Measurements from ENCODE around the gene HUNK. TPM values are rescaled to one million over a fixed set of nuclear protein-coding genes. Genes with fewer than 3 reads are reported as not detected.

The HUNK gene
- total and polyA plus RNA-seq, 2 of the 8 experiments (the other 6 are each of a cell fraction or from before 2014, with no cell fraction given), result 1.9 to 10.2 TPM

DNA sequence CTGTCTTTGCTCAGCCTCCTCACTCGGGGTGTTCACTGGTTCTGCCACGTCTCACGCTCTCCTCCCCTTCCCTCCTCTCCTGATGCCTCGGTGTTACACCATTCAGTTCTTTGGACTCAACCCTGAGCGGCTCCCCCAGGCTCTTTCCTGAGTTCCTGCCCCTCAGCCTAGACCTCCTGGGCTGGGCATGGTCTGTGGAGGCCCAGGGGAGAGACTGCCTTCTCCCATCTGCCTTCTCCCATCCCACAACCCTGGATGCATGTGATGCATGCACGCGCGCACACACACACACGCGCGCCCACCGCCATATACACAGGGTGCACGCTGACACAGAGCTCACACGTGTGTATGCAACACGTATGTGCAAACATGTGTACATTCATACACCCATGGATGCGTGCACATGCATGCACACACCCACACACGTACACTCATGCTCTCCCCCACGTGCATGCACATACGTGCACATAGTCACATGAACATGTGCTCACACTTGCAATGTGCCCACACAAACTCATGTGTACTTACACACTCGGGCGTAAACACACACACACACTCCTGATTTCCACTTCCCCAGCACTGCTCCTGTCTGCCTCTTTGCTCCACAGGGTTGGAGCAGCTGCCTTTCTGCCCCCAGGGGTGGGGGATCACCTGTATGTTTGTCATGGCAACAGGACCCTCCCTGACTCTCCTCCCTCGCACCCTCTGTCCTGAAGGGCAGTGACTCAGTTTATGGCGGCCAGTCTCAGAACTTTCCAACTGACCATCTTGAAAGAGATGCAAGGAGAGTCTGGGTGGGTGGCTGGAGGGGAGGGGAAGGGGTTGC is 59.0 kb downstream of the HUNK start (continued):
- TF ChIP-seq, protein P1, sequence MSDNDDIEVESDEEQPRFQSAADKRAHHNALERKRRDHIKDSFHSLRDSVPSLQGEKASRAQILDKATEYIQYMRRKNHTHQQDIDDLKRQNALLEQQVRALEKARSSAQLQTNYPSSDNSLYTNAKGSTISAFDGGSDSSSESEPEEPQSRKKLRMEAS (IDR thresholded peaks at IDR 0.05), result no peak
- TF ChIP-seq, protein P2, sequence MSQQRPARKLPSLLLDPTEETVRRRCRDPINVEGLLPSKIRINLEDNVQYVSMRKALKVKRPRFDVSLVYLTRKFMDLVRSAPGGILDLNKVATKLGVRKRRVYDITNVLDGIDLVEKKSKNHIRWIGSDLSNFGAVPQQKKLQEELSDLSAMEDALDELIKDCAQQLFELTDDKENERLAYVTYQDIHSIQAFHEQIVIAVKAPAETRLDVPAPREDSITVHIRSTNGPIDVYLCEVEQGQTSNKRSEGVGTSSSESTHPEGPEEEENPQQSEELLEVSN (IDR thresholded peaks at IDR 0.05), result no peak
- no peak for TF ChIP-seq RFX5 (IDR thresholded peaks at IDR 0.05; ENCODE audit: borderline replicate concordance, low read depth, low read length)
